HEK293 (cell line): ENCODE data around the gene CLCNKA.

Experiments used
- BCL11B ChIP-seq: fragments of 450-650 bp; formaldehyde crosslinking; IDR thresholded peaks from 2 replicates; pipeline ENCODE4 v1.5.1; 2016; ENCODE audit warnings: low read depth, missing biosample characterization, missing genetic modification characterization
- GLIS2 ChIP-seq: fragments of 450-650 bp; formaldehyde crosslinking; IDR thresholded peaks from 2 replicates; pipeline ENCODE4 v1.5.1; 2016; ENCODE audit warnings: missing biosample characterization, missing genetic modification characterization
- HOXC10 ChIP-seq: sonication (generic); formaldehyde crosslinking; IDR thresholded peaks from 2 replicates; pipeline ENCODE4 v1.8.1; 2023; ENCODE audit warnings: mild to moderate bottlenecking, missing genetic modification reagents
- IKZF3 ChIP-seq: fragments of 450-650 bp; IDR thresholded peaks from 2 replicates; pipeline ENCODE4 v1.5.0; 2018; ENCODE audit warnings: missing biosample characterization, mild to moderate bottlenecking, missing genetic modification characterization, moderate library complexity
- KLF1 ChIP-seq: fragments of 450-650 bp; formaldehyde crosslinking; IDR thresholded peaks from 2 replicates; pipeline ENCODE4 v1.5.1; 2016; ENCODE audit warnings: missing biosample characterization, missing genetic modification characterization
- KLF10 ChIP-seq: fragments of 450-650 bp; IDR thresholded peaks from 2 replicates; pipeline ENCODE4 v1.5.1; 2018; ENCODE audit warnings: missing biosample characterization, mild to moderate bottlenecking, missing genetic modification characterization
- MEIS1 ChIP-seq: sonication (generic); formaldehyde crosslinking; IDR thresholded peaks from 2 replicates; pipeline ENCODE4 v1.8.1; 2022; ENCODE audit warnings: missing genetic modification reagents, mild to moderate bottlenecking, borderline replicate concordance
- MYNN ChIP-seq: fragments of 450-650 bp; formaldehyde crosslinking; IDR thresholded peaks from 2 replicates; pipeline ENCODE4 v1.5.1; 2016; ENCODE audit warnings: missing biosample characterization, missing genetic modification characterization, borderline replicate concordance
- REPIN1 ChIP-seq: fragments of 450-650 bp; formaldehyde crosslinking; IDR thresholded peaks from 2 replicates; pipeline ENCODE4 v1.5.1; 2017; ENCODE audit warnings: missing biosample characterization, missing genetic modification characterization, low read depth
- SCRT1 ChIP-seq: fragments of 450-650 bp; formaldehyde crosslinking; IDR thresholded peaks from 2 replicates; pipeline ENCODE4 v1.5.1; 2016; ENCODE audit warnings: missing biosample characterization, missing genetic modification characterization, borderline replicate concordance
- SP3 ChIP-seq: fragments of 450-650 bp; formaldehyde crosslinking; IDR thresholded peaks from 2 replicates; pipeline ENCODE4 v1.5.1; 2016; ENCODE audit warnings: missing biosample characterization, missing genetic modification characterization
- YY2 ChIP-seq: fragments of 450-650 bp; formaldehyde crosslinking; IDR thresholded peaks from 2 replicates; pipeline ENCODE4 v1.5.1; 2016; ENCODE audit warnings: missing biosample characterization, missing genetic modification characterization
- ZBTB10 ChIP-seq: fragments of 450-650 bp; formaldehyde crosslinking; IDR thresholded peaks from 2 replicates; pipeline ENCODE4 v1.5.1; 2016; ENCODE audit warnings: missing biosample characterization, missing genetic modification characterization
- ZBTB20 ChIP-seq: fragments of 450-650 bp; formaldehyde crosslinking; IDR thresholded peaks from 2 replicates; pipeline ENCODE4 v1.5.1; 2016; ENCODE audit warnings: missing biosample characterization, missing genetic modification characterization
- ZNF211 ChIP-seq: fragments of 450-650 bp; formaldehyde crosslinking; IDR thresholded peaks from 2 replicates; pipeline ENCODE4 v1.5.1; 2016; ENCODE audit warnings: low read depth, missing biosample characterization, missing genetic modification characterization
- ZNF292 ChIP-seq: fragments of 450-650 bp; formaldehyde crosslinking; IDR thresholded peaks from 2 replicates; pipeline ENCODE4 v1.5.1; 2016; ENCODE audit warnings: low read depth, missing biosample characterization, missing genetic modification characterization, borderline replicate concordance
- ZNF391 ChIP-seq: fragments of 450-650 bp; formaldehyde crosslinking; IDR thresholded peaks from 2 replicates; pipeline ENCODE4 v1.5.1; 2016; ENCODE audit warnings: low read depth, missing biosample characterization, missing genetic modification characterization, borderline replicate concordance
- ZNF398 ChIP-seq: fragments of 450-650 bp; formaldehyde crosslinking; IDR thresholded peaks from 2 replicates; pipeline ENCODE4 v1.5.1; 2017; ENCODE audit warnings: missing biosample characterization, missing genetic modification characterization
- ZNF501 ChIP-seq: fragments of 450-650 bp; formaldehyde crosslinking; IDR thresholded peaks from 2 replicates; pipeline ENCODE4 v1.5.1; 2016; ENCODE audit warnings: missing biosample characterization, missing genetic modification characterization
- ZNF558 ChIP-seq: fragments of 450-650 bp; formaldehyde crosslinking; IDR thresholded peaks from 2 replicates; pipeline ENCODE4 v1.5.1; 2016; ENCODE audit warnings: missing biosample characterization, missing genetic modification characterization
- ZNF623 ChIP-seq: fragments of 450-650 bp; formaldehyde crosslinking; IDR thresholded peaks from 2 replicates; pipeline ENCODE4 v1.5.1; 2016; ENCODE audit warnings: missing biosample characterization, missing genetic modification characterization
- ZNF626 ChIP-seq: fragments of 450-650 bp; sonication (Bioruptor Pico); formaldehyde crosslinking; IDR thresholded peaks from 2 replicates; pipeline ENCODE4 v1.5.1; 2018; ENCODE audit warnings: missing biosample characterization, missing genetic modification characterization, inconsistent platforms
- ZNF670 ChIP-seq: fragments of 450-650 bp; formaldehyde crosslinking; IDR thresholded peaks from 2 replicates; pipeline ENCODE4 v1.5.1; 2016; ENCODE audit warnings: missing biosample characterization, missing genetic modification characterization, low read depth
- ZNF830 ChIP-seq: fragments of 450-650 bp; IDR thresholded peaks from 2 replicates; pipeline ENCODE4 v1.5.0; 2018; ENCODE audit warnings: missing biosample characterization, missing genetic modification characterization, low read depth, mild to moderate bottlenecking, moderate library complexity
- ZNF837 ChIP-seq: fragments of 450-650 bp; formaldehyde crosslinking; IDR thresholded peaks from 2 replicates; pipeline ENCODE4 v1.5.1; 2016; ENCODE audit warnings: missing biosample characterization, missing genetic modification characterization
- ZXDB ChIP-seq: fragments of 450-650 bp; formaldehyde crosslinking; IDR thresholded peaks from 2 replicates; pipeline ENCODE4 v1.5.1; 2016; ENCODE audit warnings: missing biosample characterization, missing genetic modification characterization
- TF ChIP-seq, protein P1 (sequence below): fragments of 450-650 bp; formaldehyde crosslinking; IDR thresholded peaks from 2 replicates; pipeline ENCODE4 v1.5.1; 2016; ENCODE audit warnings: missing biosample characterization, missing genetic modification characterization
- TF ChIP-seq, protein P2 (sequence below): fragments of 450-650 bp; formaldehyde crosslinking; IDR thresholded peaks from 2 replicates; pipeline ENCODE4 v1.5.1; 2017; ENCODE audit warnings: missing biosample characterization, mild to moderate bottlenecking, missing genetic modification characterization, moderate library complexity
- TF ChIP-seq, protein P3 (sequence below): fragments of 450-650 bp; formaldehyde crosslinking; IDR thresholded peaks from 2 replicates; pipeline ENCODE4 v1.5.1; 2016; ENCODE audit warnings: missing biosample characterization, missing genetic modification characterization

Gene CLCNKA

GRCh38 chr1:16032388-16033102 is 10.7 kb downstream of the CLCNKA start (continued):
- TF ChIP-seq YY2 (tag by site-specific recombination) (no peak), KLF10 (tag by site-specific recombination) (no peak), ZNF391 (no peak), ZNF501 (tag by site-specific recombination) (no peak), SCRT1 (tag by site-specific recombination) (no peak), ZNF623 (tag by site-specific recombination) (no peak), ZNF292 (tag by site-specific recombination) (no peak), ZNF398 (tag by site-specific recombination) (no peak), ZBTB10 (tag by site-specific recombination) (no peak), ZBTB20 (tag by site-specific recombination) (no peak), ZNF837 (tag by site-specific recombination) (no peak), BCL11B (tag by site-specific recombination) (no peak), IKZF3 (no peak), KLF1 (peak; percentile 31; the same call in 1 of the 2 replicates), REPIN1 (tag by site-specific recombination) (no peak), ZNF558 (tag by site-specific recombination) (no peak), ZNF211 (tag by site-specific recombination) (no peak), ZNF626 (tag by site-specific recombination) (no peak), HOXC10 (no peak), ZXDB (tag by site-specific recombination) (no peak), MYNN (tag by site-specific recombination) (no peak), ZNF830 (no peak), SP3 (tag by site-specific recombination) (peak; percentile 42; the same call in 1 of the 2 replicates), MEIS1 (CRISPR knock-in tag) (no peak), ZNF670 (tag by site-specific recombination) (no peak), GLIS2 (tag by site-specific recombination) (peak; percentile 40)
- TF ChIP-seq, protein P1, sequence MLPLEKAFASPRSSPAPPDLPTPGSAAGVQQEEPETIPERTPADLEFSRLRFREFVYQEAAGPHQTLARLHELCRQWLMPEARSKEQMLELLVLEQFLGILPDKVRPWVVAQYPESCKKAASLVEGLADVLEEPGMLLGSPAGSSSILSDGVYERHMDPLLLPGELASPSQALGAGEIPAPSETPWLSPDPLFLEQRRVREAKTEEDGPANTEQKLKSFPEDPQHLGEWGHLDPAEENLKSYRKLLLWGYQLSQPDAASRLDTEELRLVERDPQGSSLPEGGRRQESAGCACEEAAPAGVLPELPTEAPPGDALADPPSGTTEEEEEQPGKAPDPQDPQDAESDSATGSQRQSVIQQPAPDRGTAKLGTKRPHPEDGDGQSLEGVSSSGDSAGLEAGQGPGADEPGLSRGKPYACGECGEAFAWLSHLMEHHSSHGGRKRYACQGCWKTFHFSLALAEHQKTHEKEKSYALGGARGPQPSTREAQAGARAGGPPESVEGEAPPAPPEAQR (tag by site-specific recombination): no peak
- TF ChIP-seq, protein P2, sequence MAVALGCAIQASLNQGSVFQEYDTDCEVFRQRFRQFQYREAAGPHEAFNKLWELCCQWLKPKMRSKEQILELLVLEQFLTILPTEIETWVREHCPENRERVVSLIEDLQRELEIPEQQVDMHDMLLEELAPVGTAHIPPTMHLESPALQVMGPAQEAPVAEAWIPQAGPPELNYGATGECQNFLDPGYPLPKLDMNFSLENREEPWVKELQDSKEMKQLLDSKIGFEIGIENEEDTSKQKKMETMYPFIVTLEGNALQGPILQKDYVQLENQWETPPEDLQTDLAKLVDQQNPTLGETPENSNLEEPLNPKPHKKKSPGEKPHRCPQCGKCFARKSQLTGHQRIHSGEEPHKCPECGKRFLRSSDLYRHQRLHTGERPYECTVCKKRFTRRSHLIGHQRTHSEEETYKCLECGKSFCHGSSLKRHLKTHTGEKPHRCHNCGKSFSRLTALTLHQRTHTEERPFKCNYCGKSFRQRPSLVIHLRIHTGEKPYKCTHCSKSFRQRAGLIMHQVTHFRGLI (tag by site-specific recombination): no peak
- TF ChIP-seq, protein P3, sequence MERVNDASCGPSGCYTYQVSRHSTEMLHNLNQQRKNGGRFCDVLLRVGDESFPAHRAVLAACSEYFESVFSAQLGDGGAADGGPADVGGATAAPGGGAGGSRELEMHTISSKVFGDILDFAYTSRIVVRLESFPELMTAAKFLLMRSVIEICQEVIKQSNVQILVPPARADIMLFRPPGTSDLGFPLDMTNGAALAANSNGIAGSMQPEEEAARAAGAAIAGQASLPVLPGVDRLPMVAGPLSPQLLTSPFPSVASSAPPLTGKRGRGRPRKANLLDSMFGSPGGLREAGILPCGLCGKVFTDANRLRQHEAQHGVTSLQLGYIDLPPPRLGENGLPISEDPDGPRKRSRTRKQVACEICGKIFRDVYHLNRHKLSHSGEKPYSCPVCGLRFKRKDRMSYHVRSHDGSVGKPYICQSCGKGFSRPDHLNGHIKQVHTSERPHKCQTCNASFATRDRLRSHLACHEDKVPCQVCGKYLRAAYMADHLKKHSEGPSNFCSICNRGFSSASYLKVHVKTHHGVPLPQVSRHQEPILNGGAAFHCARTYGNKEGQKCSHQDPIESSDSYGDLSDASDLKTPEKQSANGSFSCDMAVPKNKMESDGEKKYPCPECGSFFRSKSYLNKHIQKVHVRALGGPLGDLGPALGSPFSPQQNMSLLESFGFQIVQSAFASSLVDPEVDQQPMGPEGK: peak; percentile 54
